Measurements from ENCODE around the gene DYNLRB1.

DYNLRB1 gene

GRCh38 chr20:34535301-34535840, 19.1 kb downstream of the DYNLRB1 start:
- no peak for DNase-seq

DNA sequence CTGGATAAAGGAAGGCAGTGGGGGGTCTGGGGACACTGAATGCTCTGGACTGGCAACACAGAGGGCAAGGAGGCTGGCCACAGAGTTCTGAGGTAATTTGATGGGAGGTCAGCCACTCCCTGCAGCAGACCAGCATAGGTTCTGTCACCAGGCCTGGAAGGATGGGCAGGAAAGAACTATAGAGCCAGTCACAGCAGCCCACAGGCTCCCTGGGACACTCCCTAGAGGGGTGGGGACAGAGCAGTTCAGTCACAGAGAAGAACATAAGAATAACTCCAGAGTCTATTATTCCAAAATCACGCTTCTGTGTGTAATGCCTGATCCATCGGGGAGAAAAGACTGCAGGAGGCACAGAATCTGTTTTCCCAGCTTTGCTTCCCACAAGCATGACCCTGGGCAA, 19.6 kb downstream of the DYNLRB1 start:
- DNase-seq: no peak

DNA sequence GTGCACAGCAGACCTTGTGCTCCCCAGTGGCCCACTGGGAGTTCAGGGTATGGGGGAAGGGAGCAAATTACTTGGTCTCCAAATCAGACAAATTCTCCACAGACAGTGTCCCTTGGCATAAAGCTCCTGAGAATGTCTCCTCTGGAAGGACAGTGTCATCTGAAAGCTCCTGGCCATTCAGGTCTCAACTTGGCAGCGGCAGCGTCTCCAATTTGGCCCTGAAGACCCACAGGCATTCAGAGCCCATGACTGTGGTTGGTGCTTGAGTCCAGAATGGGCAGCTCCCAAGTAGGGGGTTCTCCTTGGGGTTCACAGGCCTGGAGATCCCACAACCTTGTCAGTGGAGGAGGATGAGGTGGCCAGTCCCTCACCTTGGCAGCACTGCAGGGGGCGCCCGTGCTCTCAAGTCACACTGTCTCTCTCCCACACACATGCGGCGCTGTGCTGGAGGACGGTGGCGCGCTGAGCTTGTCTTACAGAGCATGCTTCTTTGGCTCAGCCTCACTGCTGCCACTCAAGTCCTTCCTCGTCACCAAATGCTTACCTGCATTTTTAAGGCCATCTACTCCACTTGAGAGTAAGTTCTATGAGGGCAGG, 20.7 kb downstream of the DYNLRB1 start:
- no peak for DNase-seq

GRCh38 chr20:34537651-34538050, 21.4 kb downstream of the DYNLRB1 start:
- no peak for DNase-seq

GRCh38 chr20:34538671-34539123, 22.5 kb downstream of the DYNLRB1 start:
- DNase-seq: no peak

- DNase-seq: no peak
Observed at GRCh38 chr20:34539756-34540155, 23.5 kb downstream of the DYNLRB1 start.

GRCh38 chr20:34540596-34541263, 24.5 kb downstream of the DYNLRB1 start:
- no peak for DNase-seq

GRCh38 chr20:34541264-34541901, 25.2 kb downstream of the DYNLRB1 start:
- DNase-seq: no peak

GRCh38 chr20:34541917-34542316, 25.7 kb downstream of the DYNLRB1 start:
- no peak for DNase-seq

GRCh38 chr20:34542439-34542838, 26.2 kb downstream of the DYNLRB1 start:
- DNase-seq: no peak

DNA sequence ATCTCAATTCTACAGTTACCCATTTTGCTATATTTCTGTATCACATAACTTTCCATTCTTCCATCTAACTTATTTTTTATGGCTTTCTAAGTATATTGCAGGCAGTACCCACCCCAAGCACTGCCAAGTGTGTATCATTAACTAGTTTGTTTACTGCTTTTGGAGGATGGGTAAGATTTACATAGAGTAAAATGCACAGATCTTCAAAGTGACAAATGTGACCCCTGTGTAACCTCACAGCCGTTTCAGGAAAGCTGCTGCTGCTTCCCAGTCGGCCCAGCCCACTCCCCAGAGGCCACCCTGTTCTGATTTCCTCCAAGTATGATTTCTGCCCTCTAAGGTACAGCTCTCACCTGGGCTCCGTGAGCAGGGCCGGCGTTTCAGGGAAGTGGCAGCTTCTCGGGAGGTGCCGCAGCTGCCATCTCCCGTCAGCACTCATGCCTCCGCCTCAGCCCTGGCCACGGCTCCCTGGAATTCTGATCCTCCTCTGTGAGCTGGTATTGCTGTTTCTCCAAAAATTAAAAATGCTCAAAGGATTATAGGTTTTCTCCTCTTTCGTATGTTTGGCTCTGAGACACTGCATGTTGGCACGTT, 27.3 kb downstream of the DYNLRB1 start:
- DNase-seq: no peak

GRCh38 chr20:34544109-34544796, 28.0 kb downstream of the DYNLRB1 start:
- DNase-seq: no peak

DNA sequence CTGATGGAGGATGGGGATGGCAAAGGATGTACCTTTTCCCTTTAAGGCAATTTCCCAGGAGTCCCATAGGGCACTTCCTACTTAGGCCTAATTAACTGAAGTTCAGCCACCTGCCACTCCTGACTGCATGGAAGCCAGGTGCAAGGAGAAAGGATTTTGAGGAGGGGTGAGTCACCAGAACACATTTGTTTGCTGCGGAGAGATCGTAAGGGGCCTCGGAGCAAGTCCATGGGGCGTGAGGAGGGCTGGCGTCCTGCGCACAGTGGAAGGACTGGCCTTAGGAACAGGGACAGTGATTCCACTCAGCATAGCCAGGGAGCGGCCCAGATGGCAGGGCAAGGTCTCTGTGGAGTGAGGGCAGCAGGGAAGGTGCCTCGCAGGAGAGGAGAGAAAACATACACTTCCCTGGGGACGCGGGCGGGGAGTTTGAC, 30.5 kb downstream of the DYNLRB1 start:
- DNase-seq: peak; percentile 56 to 81

DNA sequence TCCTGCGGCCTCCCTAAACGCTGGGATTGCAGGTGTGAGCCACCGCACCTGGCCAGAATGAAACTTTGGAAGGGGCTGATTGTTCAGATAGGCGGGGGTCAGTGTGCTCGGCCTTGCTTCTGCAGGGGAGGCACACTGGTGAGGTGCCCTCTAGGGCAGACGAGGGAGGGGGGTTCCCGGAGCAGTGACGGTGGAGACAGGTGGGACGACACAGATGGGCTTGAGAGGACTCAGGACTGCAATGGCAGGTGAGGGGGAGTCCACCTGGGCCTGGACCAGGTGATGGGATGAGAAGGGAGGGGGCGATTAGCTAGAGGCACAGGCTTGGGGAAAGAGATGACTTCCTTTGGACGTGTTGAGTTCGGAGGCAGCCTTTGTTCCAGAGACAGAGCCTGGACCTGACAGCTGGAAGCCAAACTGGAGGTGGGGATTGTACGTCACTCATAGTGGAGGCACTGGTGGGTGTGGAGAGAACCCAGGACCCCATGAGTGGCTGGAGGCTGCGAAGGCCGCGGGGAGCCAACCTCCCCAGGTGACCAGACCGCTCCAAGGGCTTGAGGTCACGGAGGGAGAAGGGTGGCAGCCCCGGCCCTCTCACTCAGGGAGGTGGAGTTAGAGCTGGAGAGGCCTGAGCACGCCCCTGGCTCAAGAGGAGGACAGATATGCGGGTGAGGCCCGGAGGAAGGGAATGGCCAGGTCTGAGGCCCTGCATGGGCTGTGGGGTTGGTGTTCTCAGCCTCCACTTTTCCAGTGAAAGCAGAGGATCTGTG, 31.8 kb downstream of the DYNLRB1 start:
- no peak for DNase-seq

DNA sequence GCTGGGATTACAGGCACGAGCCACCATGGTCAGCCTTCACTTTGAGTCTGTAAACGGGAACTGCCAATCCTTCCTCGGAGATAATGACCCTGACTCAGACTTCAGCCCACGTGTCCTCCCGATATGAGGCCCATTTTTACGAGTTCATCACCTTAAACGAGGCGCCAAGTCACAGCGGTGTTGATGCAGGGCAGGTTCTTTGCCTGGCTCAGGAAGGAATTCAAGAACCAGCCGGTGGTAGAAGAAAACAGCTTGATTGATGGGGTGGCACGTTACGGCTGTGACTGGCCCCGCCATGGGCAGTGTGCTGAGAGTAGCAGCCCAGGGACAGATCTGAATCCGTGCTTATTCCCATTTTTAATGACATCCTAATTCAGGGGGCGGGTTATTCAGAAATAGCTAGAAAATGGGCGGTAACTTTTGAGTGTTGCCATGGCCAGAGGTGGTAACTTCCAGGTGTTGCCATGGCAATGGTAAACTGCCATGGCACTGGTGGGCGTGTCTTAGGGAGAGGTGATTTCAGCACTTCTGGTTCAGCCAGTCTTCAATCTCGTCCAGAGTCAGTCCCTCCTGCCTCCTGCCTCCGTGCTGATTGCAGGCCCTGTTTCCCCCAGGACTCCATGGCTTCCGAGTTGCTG, 33.2 kb downstream of the DYNLRB1 start:
- no peak for DNase-seq

DNA sequence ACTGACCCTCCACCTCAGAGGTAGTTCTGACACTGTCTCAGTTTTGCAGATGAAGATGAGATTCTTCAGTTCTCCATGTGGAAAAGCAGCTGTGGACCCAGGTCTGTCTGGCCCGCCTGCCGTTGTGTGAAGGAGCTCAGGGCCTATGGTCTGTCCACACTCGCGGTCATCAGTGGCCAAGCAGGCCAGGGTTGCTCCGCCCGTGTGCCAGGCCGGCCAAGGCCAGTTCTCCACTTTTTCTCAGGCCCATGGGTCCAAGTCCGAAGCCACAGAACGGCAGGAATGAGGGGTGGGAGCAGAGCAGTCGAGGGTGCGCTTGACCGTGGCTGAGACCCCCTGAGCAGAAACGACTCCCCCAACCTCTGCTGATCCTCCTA, 33.7 kb downstream of the DYNLRB1 start:
- DNase-seq: no peak

- no peak for DNase-seq
Observed at GRCh38 chr20:34552569-34552968, 36.3 kb downstream of the DYNLRB1 start.

GRCh38 chr20:34553366-34553867, 37.2 kb downstream of the DYNLRB1 start:
- DNase-seq: no peak

GRCh38 chr20:34557936-34558319, 41.7 kb downstream of the DYNLRB1 start:
- peak in 1 of 2 experiments; percentile 41 for DNase-seq

GRCh38 chr20:34558320-34559218, 42.3 kb downstream of the DYNLRB1 start, which contains the start of gene MAP1LC3A:
Gene MAP1LC3A (plus strand): TSS chr20:34558718. CDS start chr20:34558869, 151 bp downstream.
- peak; percentile 92 to 94 for DNase-seq
